Aorta (tissue), 5 donors: ENCODE measurements around the gene PFKP. TPM values are rescaled to one million over a fixed set of nuclear protein-coding genes. Genes with fewer than 3 reads are reported as not detected.
A peak's percentile ranks its signal among the peaks of the same experiment; 100 is the strongest.

Experiments used
- ATAC-seq: fragments of 200-7000 bp; cut with Tn5 transposase; one replicate; pipeline ENCODE4 v1.9.1; 2022; ENCODE audit warnings: moderate library complexity; ENCODE audit not compliant: low FRiP score
- DNase-seq, 2 donors: peaks; one replicate each; pipeline ENCODE4 v3.0.0-alpha.2; 2020
- H3K27ac ChIP-seq, 2 donors: one replicate each; pipeline ENCODE4 v1.5.1; 2013; ENCODE audit warnings: low read length in 2 of 2, mild to moderate bottlenecking in 2 of 2, moderate library complexity in 2 of 2, control low read depth in 1 of 2, inconsistent platforms in 1 of 2, low read depth in 1 of 2
- H3K27me3 ChIP-seq, 2 donors: one replicate each; pipeline ENCODE4 v1.6.1; 2013; ENCODE audit warnings: control low read depth in 1 of 2, low read length in 1 of 2, mild to moderate bottlenecking in 1 of 2, moderate library complexity in 1 of 2; ENCODE audit not compliant: insufficient read depth in 2 of 2, control insufficient read depth in 1 of 2
- H3K36me3 ChIP-seq, 2 donors: one replicate each; pipeline ENCODE4 v1.6.1; 2013; ENCODE audit warnings: control low read depth in 1 of 2, low read length in 1 of 2, mild to moderate bottlenecking in 1 of 2; ENCODE audit not compliant: insufficient read depth in 2 of 2, control insufficient read depth in 1 of 2
- H3K4me1 ChIP-seq, 2 donors: one replicate each; pipeline ENCODE4 v1.6.1; 2013; ENCODE audit warnings: low read length in 2 of 2, control low read depth in 1 of 2, mild to moderate bottlenecking in 1 of 2, moderate library complexity in 1 of 2; ENCODE audit not compliant: insufficient read depth in 2 of 2, control insufficient read depth in 1 of 2
- H3K4me3 ChIP-seq, 2 donors: one replicate each; pipeline ENCODE4 v1.5.1; 2013; ENCODE audit warnings: low read length in 2 of 2, control low read depth in 1 of 2, mild to moderate bottlenecking in 1 of 2
- H3K9me3 ChIP-seq: one replicate; pipeline ENCODE4 v1.6.1; 2013; ENCODE audit warnings: mild to moderate bottlenecking, low read length; ENCODE audit not compliant: control insufficient read depth
- WGBS, 2 donors: extraction: QIAGEN DNeasy Blood & Tissue Kit; methylation state at CpG; one replicate each; pipeline ENCODE4 v1.1.7; 2013; 5-methylcytosine and 5-hydroxymethylcytosine counted together
- intact Hi-C, 2 donors: fragments of 100-400 bp; cut with DNase I; formaldehyde crosslinking; loops; one replicate each; pipeline versions ENCODE4 v1.14.2 to v1.15.0; 2022
- polyA plus RNA-seq, 2 donors: library from polyadenylated mRNA; stranded (reverse); fragments of 200-250 nt; gene quantifications; one replicate each; pipeline ENCODE4 v1.2.3, GENCODE V29; 2013
- total RNA-seq, 2 donors: library from RNA; stranded (reverse); fragmentation: NEBNext Ultra II Directional; extraction: Animal tissue kit (Norgen Biotek cat#: 25700); gene quantifications; one replicate each; pipeline ENCODE4 v1.2.1, GENCODE V29; 2021
- donor health status: healthy with polysubstance abuse.
- donor health status: Bipolar disorder and iron deficiency.
- donor health status: DM: no; HTN: no; CAD: no.
- donor health status: DM: no; HTN: no; CAD: no.
- donor health status: DM: yes; HTN: yes; CAD: no.

Gene PFKP
- total and polyA plus RNA-seq, 4 donors = 40.3 to 167 (median 119) TPM

GRCh38 chr10:3132036-3133025 is 65.0 kb downstream of the PFKP start:
- 91% methylated on average over 22 of the region's 22 CpGs for WGBS, 2 donors
- DNase-seq (peak; percentile 35 to 55), ATAC-seq (no peak)

GRCh38 chr10:3133948-3134347 is 66.6 kb downstream of the PFKP start:
- intact Hi-C loops = no loop called here
- no peaks in the 10 kb centered on the region for H3K27me3 ChIP-seq
- H3K9me3 ChIP-seq = no peaks in the 10 kb centered on the region
- DNase-seq (no peak), ATAC-seq (no peak)
- WGBS, 2 donors = 72 to 74% methylated on average over 5 of the region's 5 CpGs
- no peak overlapping the region for H3K27ac ChIP-seq
- H3K4me1 ChIP-seq = peaks cover 0 to 2% of the 10 kb centered on the region in 2 donors
- H3K4me3 ChIP-seq = no peak overlapping the region
- peaks cover 0 to 5% of the 10 kb centered on the region in 2 donors for H3K36me3 ChIP-seq

More at GRCh38 chr10:3132036-3133025, 65.0 kb downstream of the PFKP start:
- H3K36me3 ChIP-seq = peaks cover 0 to 3% of the 10 kb centered on the region in 2 donors
- H3K27me3 ChIP-seq = no peaks in the 10 kb centered on the region
- H3K9me3 ChIP-seq = no peaks in the 10 kb centered on the region
- no peak overlapping the region for H3K27ac ChIP-seq
- intact Hi-C loops = no loop called here
- peaks cover 0 to 2% of the 10 kb centered on the region in 2 donors for H3K4me1 ChIP-seq
- no peak overlapping the region for H3K4me3 ChIP-seq

GRCh38 chr10:3135006-3135405 is 67.7 kb downstream of the PFKP start:
- no peak for DNase-seq
- H3K27me3 ChIP-seq = no peaks in the 10 kb centered on the region
- no peak overlapping the region for H3K4me3 ChIP-seq
- H3K27ac ChIP-seq = no peak overlapping the region
- WGBS, 2 donors = 64 to 97% methylated on average over 3 of the region's 3 CpGs
- intact Hi-C loops = no loop called here
- H3K36me3 ChIP-seq = peaks cover 0 to 7% of the 10 kb centered on the region in 2 donors
- peaks cover 0 to 2% of the 10 kb centered on the region in 2 donors for H3K4me1 ChIP-seq
- no peak for ATAC-seq
- no peaks in the 10 kb centered on the region for H3K9me3 ChIP-seq

GRCh38 chr10:3136336-3136735 is 69.0 kb downstream of the PFKP start:
- no peaks in the 10 kb centered on the region for H3K27me3 ChIP-seq
- peak overlapping the region in 1 of 2 donors; percentile 59 for H3K27ac ChIP-seq
- H3K4me1 ChIP-seq = peaks cover 0 to 2% of the 10 kb centered on the region in 2 donors
- DNase-seq (peak in 1 of 2 donors; percentile 63), ATAC-seq (peak; percentile 58)
- intact Hi-C loops = no loop called here
- WGBS, 2 donors = 28 to 34% methylated on average over 14 of the region's 14 CpGs
- H3K9me3 ChIP-seq = no peaks in the 10 kb centered on the region
- H3K36me3 ChIP-seq = peaks cover 0 to 6% of the 10 kb centered on the region in 2 donors
- H3K4me3 ChIP-seq = no peak overlapping the region

GRCh38 chr10:3136763-3137611 is 69.6 kb downstream of the PFKP start:
- Histone ChIP-seq H3K4me3 (no peak overlapping the region), H3K27me3 (no peaks in the 10 kb centered on the region), H3K27ac (peak overlapping the region in 1 of 2 donors; percentile 65), H3K9me3 (no peaks in the 10 kb centered on the region), H3K4me1 (peaks cover 0 to 2% of the 10 kb centered on the region in 2 donors), H3K36me3 (peaks cover 0 to 6% of the 10 kb centered on the region in 2 donors)
- ATAC-seq = peak; percentile 80
- intact Hi-C loops = no loop called here
- WGBS, 2 donors = 17 to 43% methylated on average over 21 of the region's 21 CpGs
- peak; percentile 81 to 88 for DNase-seq

GRCh38 chr10:3137958-3138726 is 70.8 kb downstream of the PFKP start:
- Histone ChIP-seq H3K4me3 (no peak overlapping the region), H3K36me3 (peaks cover 0 to 9% of the 10 kb centered on the region in 2 donors), H3K27me3 (no peaks in the 10 kb centered on the region), H3K9me3 (no peaks in the 10 kb centered on the region), H3K4me1 (peaks cover 0 to 2% of the 10 kb centered on the region in 2 donors), H3K27ac (no peak overlapping the region)
- ATAC-seq = no peak
- intact Hi-C loops = no loop called here
- WGBS, 2 donors = 91 to 93% methylated on average over 41 of the region's 41 CpGs
- peak in 1 of 2 donors; percentile 46 for DNase-seq

GRCh38 chr10:3139216-3139910 is 72.0 kb downstream of the PFKP start:
- Histone ChIP-seq H3K36me3 (peaks cover 0 to 14% of the 10 kb centered on the region in 2 donors), H3K4me3 (no peak overlapping the region), H3K27ac (peak overlapping the region in 1 of 2 donors; percentile 28), H3K27me3 (no peaks in the 10 kb centered on the region), H3K9me3 (no peaks in the 10 kb centered on the region), H3K4me1 (peaks cover 0 to 2% of the 10 kb centered on the region in 2 donors)
- intact Hi-C loops = no loop called here
- 94% methylated on average over 10 of the region's 10 CpGs for WGBS, 2 donors
- DNase-seq (peak in 1 of 2 donors; percentile 17), ATAC-seq (no peak)
